Measurements from ENCODE around the gene CHD1.

- TF ChIP-seq, protein P1, sequence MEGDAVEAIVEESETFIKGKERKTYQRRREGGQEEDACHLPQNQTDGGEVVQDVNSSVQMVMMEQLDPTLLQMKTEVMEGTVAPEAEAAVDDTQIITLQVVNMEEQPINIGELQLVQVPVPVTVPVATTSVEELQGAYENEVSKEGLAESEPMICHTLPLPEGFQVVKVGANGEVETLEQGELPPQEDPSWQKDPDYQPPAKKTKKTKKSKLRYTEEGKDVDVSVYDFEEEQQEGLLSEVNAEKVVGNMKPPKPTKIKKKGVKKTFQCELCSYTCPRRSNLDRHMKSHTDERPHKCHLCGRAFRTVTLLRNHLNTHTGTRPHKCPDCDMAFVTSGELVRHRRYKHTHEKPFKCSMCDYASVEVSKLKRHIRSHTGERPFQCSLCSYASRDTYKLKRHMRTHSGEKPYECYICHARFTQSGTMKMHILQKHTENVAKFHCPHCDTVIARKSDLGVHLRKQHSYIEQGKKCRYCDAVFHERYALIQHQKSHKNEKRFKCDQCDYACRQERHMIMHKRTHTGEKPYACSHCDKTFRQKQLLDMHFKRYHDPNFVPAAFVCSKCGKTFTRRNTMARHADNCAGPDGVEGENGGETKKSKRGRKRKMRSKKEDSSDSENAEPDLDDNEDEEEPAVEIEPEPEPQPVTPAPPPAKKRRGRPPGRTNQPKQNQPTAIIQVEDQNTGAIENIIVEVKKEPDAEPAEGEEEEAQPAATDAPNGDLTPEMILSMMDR (IDR thresholded peaks at IDR 0.05): no peak
- TF ChIP-seq POLR2A (IDR thresholded peaks at IDR 0.05): no peak
These were observed 6.4 kb upstream of the CHD1 start for GRCh38 chr5:98935206-98935605.

All from body of pancreas (tissue), 4 donors.